ENCODE data around the gene GPR3. TPM values are rescaled to one million over a fixed set of nuclear protein-coding genes. Genes with fewer than 3 reads are reported as not detected.

GPR3 gene
- total RNA-seq, 1 experiment from 2014 or later = 4.4 TPM

DNA sequence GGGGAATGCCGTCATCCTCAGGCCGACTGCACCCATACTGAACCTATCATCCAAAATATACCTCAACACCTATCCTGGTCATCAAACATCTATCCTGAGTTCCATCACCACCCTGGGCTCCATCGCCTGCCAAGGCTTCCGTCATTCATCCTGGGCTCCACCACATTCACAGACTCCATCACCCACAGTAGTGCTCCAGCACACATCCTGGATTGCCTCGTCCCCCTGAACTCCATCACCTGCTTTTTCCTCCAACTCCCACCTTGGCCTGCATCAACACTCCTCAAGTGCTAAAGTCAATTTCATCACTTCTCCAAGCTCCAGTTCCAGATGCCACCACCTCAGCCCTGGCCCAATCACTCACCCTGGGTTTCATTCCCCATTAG lies 33.5 kb upstream of the GPR3 start:
- Histone ChIP-seq H3K4ac (ENCODE audit: low read depth, low read length) (no peak overlapping the region), H3K14ac (ENCODE audit: insufficient read depth, low read length) (no peak overlapping the region), H2BK5ac (ENCODE audit: insufficient read length, low read length) (no peak overlapping the region), H3T11ph (ENCODE audit: low read length) (no peak overlapping the region), H3K9ac (ENCODE audit: extremely low read depth, insufficient read length, low read length) (no peak overlapping the region), H2AFZ (ENCODE audit: low read length) (no peak overlapping the region), H2BK15ac (ENCODE audit: low read depth, low read length) (no peak overlapping the region), H2BK12ac (ENCODE audit: insufficient read length, low read depth, low read length) (no peak overlapping the region), H3K4me1 (ENCODE audit: insufficient read depth, low read length) (peaks cover 3% of the 10 kb centered on the region; the same call in 1 of the 2 replicates), H3K9me3 (ENCODE audit: control insufficient read depth, low read depth, low read length) (no peaks in the 10 kb centered on the region), H3K18ac (ENCODE audit: insufficient read length, low read depth, low read length) (no peak overlapping the region), H3K56ac (ENCODE audit: insufficient read length, low read depth, low read length) (no peak overlapping the region), H4K8ac (replicated peaks; ENCODE audit: insufficient read length, low read depth, low read length) (no peak overlapping the region), H3K23ac (ENCODE audit: insufficient read length, low read depth, low read length) (no peak overlapping the region), H3K23me2 (ENCODE audit: insufficient read length, low read depth, low read length, poor library complexity, severe bottlenecking) (peaks cover 13% of the 10 kb centered on the region), H2BK120ac (ENCODE audit: low read depth, low read length, poor library complexity, severe bottlenecking) (no peak overlapping the region), H3K79me1 (ENCODE audit: insufficient read depth, low read depth, low read length, poor library complexity, severe bottlenecking) (no peaks in the 10 kb centered on the region), H4K91ac (ENCODE audit: insufficient read length, low read depth, low read length) (no peak overlapping the region), H4K20me1 (ENCODE audit: control insufficient read depth, insufficient read depth, insufficient read length) (peaks cover 4% of the 10 kb centered on the region), H4K5ac (ENCODE audit: insufficient read length, low read depth, low read length) (no peak overlapping the region), H3K4me2 (ENCODE audit: insufficient read depth, insufficient read length, low read length) (no peak overlapping the region), H3K79me2 (ENCODE audit: insufficient read depth, low read length) (no peaks in the 10 kb centered on the region), H2BK20ac (ENCODE audit: low read depth, low read length, poor library complexity, severe bottlenecking) (no peak overlapping the region), H3K27ac (ENCODE audit: insufficient read length, low read depth, low read length) (no peak overlapping the region), H2AK5ac (ENCODE audit: insufficient read length, low read length) (no peak overlapping the region), H3K27me3 (ENCODE audit: insufficient read depth, low read length) (peaks cover 19% of the 10 kb centered on the region; the same call in 1 of the 2 replicates)
- no CpG with 5 or more reads among the region's 5 CpGs for WGBS (ENCODE audit: extremely low coverage, insufficient read length, low lambda C conversion rate)
- Mint-ChIP-seq H3K4me1 (peaks cover 12 to 25% of the 10 kb centered on the region in 2 experiments), H3K27ac (no peak overlapping the region), H3K36me3 (ENCODE audit: insufficient read depth in 1 of 3, low read depth in 3 of 3) (peaks cover 0 to 13% (median 3%) of the 10 kb centered on the region in 3 experiments; a peak in 4 of 7 replicates), H3K27me3 (ENCODE audit: low read depth) (peaks cover 64% of the 10 kb centered on the region), H3K4me3 (no peak overlapping the region), H3K9me3 (no peaks in the 10 kb centered on the region; a peak in 1 of 5 replicates)
- no peak for DNase-seq
- TF ChIP-seq, protein P1, sequence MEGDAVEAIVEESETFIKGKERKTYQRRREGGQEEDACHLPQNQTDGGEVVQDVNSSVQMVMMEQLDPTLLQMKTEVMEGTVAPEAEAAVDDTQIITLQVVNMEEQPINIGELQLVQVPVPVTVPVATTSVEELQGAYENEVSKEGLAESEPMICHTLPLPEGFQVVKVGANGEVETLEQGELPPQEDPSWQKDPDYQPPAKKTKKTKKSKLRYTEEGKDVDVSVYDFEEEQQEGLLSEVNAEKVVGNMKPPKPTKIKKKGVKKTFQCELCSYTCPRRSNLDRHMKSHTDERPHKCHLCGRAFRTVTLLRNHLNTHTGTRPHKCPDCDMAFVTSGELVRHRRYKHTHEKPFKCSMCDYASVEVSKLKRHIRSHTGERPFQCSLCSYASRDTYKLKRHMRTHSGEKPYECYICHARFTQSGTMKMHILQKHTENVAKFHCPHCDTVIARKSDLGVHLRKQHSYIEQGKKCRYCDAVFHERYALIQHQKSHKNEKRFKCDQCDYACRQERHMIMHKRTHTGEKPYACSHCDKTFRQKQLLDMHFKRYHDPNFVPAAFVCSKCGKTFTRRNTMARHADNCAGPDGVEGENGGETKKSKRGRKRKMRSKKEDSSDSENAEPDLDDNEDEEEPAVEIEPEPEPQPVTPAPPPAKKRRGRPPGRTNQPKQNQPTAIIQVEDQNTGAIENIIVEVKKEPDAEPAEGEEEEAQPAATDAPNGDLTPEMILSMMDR (conservative IDR thresholded peaks at IDR 0.05) = no peak

Data from H9 (cell line).